Activated CD4-positive, alpha-beta T cell treated with anti-CD3 and anti-CD28 coated beads for 4 hours (primary cell): ENCODE data around the gene SREK1.

Experiments used
- DNase-seq, 2 donors: peaks; one replicate each; pipeline ENCODE4 v3.0.0-alpha.2; 2020

The SREK1 gene

GRCh38 chr5:66164044-66164790, 20.1 kb downstream of the SREK1 start:
- no peak for DNase-seq

- no peak for DNase-seq
These were observed 24.1 kb downstream of the SREK1 start for GRCh38 chr5:66168226-66168625.

GRCh38 chr5:66169534-66169933, 25.4 kb downstream of the SREK1 start:
- no peak for DNase-seq

- no peak for DNase-seq
These were observed 26.3 kb downstream of the SREK1 start for GRCh38 chr5:66170195-66170919.

- peak; percentile 51 to 59 for DNase-seq
These were observed 27.5 kb downstream of the SREK1 start for GRCh38 chr5:66171349-66172344.

GRCh38 chr5:66174338-66174737, 30.2 kb downstream of the SREK1 start:
- no peak for DNase-seq

- DNase-seq: no peak
These were observed 34.7 kb downstream of the SREK1 start for GRCh38 chr5:66178799-66179198.

- DNase-seq: no peak
These were observed 35.4 kb downstream of the SREK1 start for GRCh38 chr5:66179297-66180051.

GRCh38 chr5:66180282-66181155, 36.4 kb downstream of the SREK1 start:
- no peak for DNase-seq

GRCh38 chr5:66186108-66186507, 42.0 kb downstream of the SREK1 start:
- DNase-seq: no peak

GRCh38 chr5:66193419-66193818, 49.3 kb downstream of the SREK1 start:
- no peak for DNase-seq

GRCh38 chr5:66197764-66198405, 53.8 kb downstream of the SREK1 start:
- no peak for DNase-seq

- DNase-seq: no peak
These were observed 54.7 kb downstream of the SREK1 start for GRCh38 chr5:66198837-66199236.

- no peak for DNase-seq
These were observed 59.4 kb downstream of the SREK1 start for GRCh38 chr5:66203531-66203930.

GRCh38 chr5:66206465-66206864, 62.4 kb downstream of the SREK1 start:
- no peak for DNase-seq

GRCh38 chr5:66207800-66208561, 63.9 kb downstream of the SREK1 start:
- no peak for DNase-seq

GRCh38 chr5:66209350-66209749, 65.2 kb downstream of the SREK1 start:
- no peak for DNase-seq

- DNase-seq: no peak
These were observed 65.7 kb downstream of the SREK1 start for GRCh38 chr5:66209794-66210193.

- no peak for DNase-seq
These were observed 69.4 kb downstream of the SREK1 start for GRCh38 chr5:66213533-66213932.

GRCh38 chr5:66222455-66222854, 78.4 kb downstream of the SREK1 start:
- DNase-seq: no peak
